Measurements from ENCODE around the gene LTF.

- TF ChIP-seq POLR2A (IDR thresholded peaks at IDR 0.05; ENCODE audit: low read depth, low read length) (no peak), SPI1 (IDR thresholded peaks at IDR 0.05; ENCODE audit: low read depth, low read length) (no peak)
Observed at GRCh38 chr3:46478341-46478740, 13.6 kb upstream of the LTF start.

Data from GM12891 (cell line).